HCEC 1CT (cell line): Measurements from ENCODE around the gene RASAL2.
"Not testable (repeated sequence)": the region's sequence is repeated elsewhere in the genome, so short reads cannot be mapped to it uniquely, and the experiment has no call there.

ENCODE experiments used
- DNase-seq: peaks from one replicate; pipeline ENCODE4 v3.0.0-alpha.2; 2017

The RASAL2 gene

DNA sequence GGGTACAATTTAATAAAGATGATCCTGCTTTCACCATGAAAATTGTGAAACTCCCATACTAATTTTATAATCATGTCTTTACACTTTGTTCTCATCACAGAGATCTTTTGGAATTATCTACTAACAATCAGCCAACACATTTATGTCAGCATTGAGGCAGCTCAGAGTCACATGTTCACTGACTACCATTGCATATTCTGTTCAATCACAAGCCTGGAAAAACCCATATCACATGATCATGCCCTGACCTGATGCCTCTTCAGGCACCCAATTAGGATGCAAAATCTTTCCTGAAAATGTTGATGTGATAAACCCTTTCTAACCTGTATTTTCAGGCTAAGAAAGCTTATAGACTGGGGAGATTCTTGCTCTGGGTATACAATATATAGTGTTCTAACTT is 21.6 kb upstream of the RASAL2 start:
- DNase-seq, result no peak

DNA sequence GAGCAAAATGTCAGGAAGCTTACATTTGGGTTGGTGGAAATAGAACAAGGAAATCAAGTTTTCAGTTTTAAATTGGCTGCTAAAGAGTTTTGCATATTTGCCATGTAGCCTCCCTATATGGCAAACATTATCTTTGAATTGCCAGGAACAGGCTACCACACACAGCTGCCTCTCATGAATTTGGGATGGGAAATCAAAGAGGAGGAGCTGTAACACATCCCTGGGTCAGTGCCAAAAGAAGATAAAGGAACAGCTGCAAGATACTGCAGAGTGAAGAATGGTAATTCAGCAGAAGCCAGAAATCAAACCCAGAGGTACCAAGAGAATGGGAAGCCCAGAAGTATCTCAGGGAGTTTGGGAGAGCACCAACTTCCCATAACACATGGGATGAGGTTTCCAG is 18.6 kb upstream of the RASAL2 start:
- DNase-seq, result no peak

DNA sequence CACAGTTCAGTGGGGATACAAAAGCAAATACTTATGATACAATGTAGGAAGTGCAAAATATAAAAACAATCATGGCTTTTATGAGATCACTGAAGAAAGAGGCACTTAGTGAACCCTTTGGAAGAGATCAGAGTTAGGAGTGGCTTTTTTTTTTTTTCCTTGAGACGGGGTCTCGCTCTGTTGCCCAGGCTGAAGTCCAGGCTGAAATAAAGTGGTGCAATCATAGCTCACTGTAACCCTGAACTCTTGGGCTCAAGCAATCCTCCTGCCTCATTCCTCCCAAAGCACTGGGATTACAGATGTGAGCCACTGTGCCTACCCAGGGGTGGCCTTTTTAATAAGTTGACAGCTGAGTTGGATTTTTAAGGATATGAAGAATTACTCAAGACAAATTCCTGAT is 17.3 kb upstream of the RASAL2 start:
- DNase-seq, result no peak

DNA sequence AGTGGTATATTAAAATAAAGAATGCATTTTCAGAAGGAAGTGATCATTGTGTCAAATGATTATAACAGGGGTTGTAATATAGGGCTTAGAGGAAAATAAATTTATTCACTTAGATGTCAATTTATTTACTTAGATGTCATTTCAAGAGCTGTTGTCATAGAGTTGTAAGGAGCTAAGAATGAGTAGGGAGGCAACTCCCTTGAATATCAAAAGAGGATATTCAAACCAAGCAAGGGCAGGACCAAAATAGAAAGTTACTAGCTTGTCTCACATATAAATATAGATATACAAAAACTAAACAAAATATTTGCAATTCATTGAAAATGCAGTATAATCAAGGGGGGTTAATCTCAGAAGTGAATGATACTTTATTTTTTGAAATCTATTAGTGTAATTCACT is 16.0 kb upstream of the RASAL2 start:
- no peak for DNase-seq

DNA sequence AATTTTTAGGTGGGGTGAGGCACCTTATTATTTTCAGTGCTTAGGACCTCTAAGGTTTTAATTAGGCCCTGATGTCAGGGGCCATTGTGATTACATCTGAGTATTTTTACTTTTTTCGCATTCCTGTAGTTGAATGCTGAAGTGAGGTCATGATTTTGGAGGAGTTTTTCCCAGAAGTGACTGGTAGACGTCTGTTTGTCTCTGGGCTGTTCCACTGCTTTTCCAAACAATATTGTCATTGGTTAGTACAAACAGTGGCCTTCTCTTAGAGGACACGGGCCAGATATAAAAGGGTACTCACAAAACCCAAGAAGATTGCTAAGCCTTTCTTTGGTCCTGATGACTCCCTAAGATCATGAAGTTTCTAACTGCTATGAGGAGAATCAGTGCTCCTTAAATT is 7.6 kb upstream of the RASAL2 start:
- no peak for DNase-seq

DNA sequence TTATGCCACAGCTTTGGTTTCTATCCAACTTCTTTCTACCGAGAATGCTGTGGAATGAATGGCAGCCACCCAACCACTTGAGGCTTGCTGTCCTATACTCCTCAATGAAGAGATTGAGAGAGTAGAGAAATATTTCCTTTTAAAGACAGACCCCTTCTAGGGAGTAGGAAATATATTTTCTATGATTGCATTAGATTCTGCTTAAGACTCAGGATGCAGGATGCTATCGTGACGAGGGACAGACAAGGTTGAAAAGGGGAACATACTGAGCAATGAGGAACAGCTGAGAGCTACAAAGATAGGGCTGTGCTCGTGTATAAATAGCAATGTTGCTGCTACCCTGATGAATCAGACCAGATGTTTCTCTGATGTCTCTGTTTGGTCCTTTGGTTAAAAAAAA is 7.1 kb upstream of the RASAL2 start:
- DNase-seq, result peak; percentile 57

DNA sequence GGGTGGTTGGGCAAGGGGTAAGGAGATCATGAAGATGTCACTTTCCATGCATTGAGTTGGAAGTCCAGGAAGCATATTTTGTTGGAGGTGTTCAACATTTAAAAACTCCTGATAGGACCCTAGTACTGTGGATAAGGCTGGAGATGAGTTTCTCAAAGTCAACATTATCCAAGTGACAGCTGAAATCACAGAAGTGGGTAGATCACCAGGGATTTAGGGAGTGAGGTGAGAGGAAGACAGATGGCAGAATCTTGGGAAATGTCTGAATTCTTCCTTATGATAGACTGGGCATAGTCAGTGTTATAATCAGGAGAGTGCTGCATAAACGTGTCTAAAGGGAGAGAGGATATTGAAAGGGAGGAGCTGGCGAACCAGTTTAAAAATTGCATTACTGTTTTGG is 5.3 kb upstream of the RASAL2 start:
- no peak for DNase-seq

DNA sequence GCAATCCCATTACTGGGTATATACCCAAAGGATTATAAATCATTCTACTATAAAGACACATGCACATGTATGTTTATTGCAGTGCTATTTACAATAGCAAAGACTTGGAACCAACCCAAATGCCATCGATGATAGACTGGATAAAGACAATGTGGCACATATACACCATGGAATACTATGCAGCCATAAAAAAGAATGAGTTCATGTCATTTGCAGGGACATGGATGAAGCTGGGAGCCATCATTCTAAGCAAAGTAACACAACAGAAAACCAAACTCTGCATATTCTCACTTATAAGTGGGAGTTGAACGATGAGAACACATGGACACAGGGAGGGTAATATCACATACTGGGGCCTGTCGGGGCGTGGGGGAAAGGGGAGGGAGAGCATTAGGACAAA is 2.5 kb upstream of the RASAL2 start:
- DNase-seq, result not testable (repeated sequence)

DNA sequence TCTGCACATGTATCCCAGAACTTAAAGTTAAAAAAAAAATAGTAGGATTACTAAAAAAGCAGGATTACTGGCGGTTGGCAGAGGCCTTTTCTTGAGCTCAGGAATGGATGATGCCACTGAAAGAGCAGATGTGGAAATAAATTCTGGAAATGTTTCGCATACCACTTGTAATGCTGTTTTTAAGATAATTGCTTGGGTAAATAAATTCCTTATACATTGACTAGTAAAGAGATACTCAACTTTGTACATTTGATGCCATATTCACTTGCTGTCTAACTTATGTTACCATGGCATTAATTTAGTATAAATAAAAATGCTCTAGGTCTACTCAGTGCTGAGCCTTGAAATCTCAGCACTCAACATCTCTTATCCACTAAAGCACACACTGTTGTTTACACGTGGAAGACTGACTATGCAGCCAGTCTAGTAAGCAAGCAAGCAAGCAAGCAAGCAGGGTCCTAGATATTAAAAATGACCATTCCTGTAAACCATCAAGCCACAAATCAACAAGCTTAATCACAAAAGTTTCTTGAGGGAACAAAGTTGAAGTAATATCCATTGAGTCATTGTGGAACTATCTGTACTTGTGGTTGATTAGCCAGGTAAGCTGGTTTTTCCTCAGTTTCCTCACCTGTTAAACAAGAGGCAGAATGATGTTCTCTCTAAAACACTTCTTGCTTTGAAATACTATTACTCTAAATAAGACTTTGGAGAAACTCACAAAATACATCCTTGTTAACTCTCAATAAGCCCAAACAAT is 1.7 kb upstream of the RASAL2 start:
- DNase-seq, result peak; percentile 54

DNA sequence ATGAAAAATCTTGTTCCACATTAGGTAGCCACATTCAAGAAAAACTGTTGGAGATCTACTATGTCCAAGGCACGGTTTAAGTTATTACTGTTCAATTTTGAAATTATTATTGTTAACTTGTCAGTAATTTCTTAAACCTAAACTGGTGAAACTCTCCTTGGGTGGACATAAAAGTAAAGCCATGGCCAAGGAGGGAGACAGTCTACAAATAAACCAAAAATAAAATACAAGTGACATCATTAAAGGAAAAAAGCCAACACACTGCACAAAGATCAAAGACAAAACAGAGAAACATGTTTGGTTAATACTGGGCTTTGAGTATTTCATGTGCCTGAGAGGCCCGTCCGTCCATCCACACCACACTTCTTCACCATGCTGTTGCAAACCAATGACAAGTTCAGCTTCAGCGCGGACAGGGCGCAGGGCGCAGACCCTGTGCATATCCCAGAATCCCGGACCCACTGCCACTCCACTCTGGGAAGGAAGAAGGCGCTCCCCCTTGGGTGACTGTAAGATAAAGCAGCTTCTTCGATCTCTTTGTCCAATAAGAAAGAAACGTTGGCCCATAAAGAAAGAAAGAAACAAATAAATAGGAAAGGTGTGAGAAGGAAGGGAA is 918 bp upstream of the RASAL2 start:
- DNase-seq, result no peak

DNA sequence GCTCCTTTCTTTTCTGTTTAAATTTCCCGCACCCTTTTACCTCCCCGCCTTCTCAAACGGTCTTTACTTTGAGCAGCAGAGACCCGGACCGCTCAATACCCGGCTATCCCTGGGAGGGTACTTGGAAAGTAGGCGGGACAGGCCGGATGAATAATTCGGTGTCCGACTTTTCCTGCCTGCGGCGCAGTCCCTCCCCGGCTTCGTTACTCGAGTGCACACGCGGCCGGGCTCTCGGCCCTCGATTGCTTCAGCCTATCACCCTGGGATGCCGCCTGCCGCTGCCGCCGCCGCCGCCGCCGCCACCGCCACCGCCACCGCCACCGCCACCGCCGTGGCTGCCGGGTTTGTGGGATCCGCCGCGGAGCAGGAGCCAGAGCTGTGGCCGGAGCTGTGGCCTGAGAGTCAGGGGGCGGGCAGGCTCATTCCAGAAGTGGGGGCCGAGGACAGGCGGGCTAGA is 382 bp upstream of the RASAL2 start:
- DNase-seq, result peak; percentile 97

DNA sequence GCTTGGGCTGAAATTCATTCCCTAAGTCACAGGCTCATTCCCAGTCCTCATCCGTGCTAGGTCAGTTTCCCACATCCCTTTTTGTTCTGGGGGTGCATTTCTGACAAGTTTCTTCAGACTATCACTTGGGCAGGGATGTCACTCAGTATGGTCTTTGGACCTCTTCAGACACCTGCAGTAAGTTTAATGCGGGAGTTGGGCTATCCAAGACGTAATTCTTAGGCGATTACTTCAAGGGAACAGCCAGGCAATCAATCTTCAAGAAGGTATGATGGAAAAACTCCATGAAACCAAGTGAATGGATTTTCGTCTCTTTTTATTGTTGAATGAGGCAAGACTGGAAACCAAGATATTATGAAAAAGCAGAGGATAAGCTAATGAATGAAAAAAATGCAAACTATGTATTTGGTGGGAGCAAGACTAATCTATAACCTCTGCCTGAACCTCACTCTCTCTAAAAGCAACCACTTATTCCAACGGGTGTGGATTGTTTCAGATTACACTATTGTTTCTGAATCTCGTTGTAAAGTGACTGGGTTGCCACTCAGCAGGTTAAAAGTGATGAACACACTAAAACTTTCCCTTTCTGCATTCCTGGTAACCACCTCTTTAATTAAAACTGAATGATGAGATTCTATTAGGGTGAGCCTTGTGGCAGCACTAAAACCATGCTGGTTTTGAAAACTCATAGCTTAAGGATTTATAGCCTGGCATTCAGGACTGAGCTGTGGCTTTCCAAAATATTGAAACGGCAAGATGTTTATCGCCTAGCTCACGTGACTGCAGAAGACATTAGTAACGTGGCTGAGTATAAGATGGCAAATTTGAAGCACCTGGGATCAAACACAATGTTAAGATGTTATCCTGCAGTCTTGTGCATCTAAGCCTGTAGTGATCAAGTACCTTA is 1.1 kb downstream of the RASAL2 start:
- DNase-seq, result peak; percentile 53

DNA sequence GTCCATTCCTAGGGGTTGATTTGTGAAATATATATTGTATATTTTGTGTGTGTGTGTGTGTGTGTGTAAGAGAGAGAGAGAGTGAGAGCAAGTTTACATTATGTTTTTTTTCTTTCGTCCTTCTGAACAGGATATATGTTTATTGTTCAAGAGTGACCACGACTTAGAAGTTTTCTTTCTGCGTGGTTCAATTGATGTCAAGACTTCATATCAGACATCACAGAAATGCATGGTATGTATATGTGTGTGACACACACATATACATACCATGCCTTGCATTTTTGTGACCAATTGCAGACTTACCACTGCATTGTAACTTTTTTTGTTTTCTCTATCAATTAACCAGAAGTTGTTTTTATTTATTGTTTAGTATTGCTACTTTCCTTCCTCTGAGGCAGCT is 2.5 kb downstream of the RASAL2 start:
- DNase-seq, result peak; percentile 15

DNA sequence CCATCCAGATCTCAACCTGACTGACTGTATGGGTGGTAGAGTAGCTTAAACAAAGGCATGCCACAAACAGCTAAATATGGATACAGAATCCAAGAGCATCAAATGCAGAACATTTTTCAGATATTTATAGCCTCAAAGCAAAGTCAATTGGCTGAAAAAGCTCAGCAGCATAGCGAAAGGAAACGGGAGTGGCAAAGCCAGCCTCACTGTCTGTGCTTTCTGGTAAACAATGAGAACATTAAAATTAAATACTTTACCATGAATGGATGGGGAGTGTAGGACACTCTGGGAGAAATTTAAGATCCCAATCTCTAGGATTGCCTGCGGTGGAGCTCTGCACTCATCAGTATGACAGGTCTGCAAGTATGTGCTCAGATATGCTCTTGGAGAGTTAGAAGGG is 4.4 kb downstream of the RASAL2 start:
- DNase-seq, result peak; percentile 51

DNA sequence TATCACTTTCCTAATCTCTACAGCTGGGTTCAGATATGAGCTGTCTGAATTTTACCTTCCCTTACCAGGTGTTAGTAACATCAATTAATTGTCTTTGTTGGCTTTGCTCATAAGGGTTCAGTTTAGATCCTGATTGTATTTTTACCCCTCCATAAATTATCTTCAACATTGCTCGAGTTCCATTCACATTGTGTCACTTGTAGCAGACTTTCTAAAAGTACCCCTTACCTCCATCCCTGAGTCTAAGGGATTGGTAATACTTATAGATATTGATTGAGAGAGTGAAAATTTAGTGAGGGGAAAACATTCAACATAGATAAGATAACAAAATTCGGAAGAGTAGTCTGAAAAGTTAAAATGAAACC is 7.3 kb downstream of the RASAL2 start:
- DNase-seq, result peak; percentile 38

DNA sequence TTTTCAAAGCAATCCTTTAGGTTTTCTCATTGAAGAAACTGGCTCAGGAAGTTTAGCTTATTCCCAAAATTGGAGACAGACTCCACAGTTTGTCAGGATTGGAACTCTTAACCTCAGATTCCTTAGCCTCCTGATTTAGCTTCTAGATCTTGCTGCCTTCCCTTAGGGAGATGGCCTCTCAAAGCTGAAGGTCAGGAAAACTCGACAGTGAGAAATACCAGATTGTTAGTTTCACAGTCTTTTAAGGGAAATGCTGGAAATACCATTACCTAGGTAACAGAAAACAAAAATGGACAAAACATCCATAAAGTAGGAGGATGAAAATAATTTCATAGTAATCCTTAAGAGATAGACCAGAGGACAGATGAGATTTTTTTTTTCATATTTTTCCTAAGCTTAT is 7.8 kb downstream of the RASAL2 start:
- DNase-seq, result peak; percentile 37

DNA sequence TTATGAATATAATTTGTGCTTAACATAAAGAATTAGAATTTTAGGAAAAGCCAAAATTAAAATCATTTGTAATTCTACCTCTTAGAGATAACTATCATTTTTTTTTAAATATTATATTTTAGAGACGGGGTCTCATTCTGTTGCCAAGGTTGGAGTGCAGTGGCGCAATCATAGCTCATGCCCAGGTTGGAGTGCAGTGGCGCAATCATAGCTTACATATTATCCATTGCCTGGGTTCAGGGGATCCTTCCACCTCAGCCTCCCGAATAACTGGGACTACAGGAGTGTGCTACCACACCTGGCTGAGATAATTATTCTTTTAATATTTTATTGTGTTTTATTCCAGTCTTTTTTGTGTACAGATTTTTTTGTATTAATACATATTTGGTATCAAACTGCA is 8.3 kb downstream of the RASAL2 start:
- DNase-seq, result no peak

DNA sequence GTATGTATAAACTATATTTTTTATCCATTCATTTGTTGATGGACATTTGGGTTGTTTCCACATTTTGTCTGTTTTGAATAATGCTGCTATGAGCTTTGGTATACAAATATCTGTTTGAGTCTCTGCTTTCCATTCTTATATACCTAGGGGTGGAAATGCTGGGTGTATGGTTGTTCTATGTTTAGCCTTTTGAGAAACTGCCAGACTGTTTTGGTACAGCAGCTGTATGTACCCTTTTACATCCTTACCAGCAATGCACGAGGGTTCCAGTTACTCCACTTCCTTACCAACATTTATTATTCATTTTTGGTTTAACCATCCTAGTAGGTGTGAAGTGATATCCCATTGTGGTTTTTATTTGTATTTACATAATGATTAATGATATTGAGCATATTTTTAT is 13.9 kb downstream of the RASAL2 start:
- no peak for DNase-seq

DNA sequence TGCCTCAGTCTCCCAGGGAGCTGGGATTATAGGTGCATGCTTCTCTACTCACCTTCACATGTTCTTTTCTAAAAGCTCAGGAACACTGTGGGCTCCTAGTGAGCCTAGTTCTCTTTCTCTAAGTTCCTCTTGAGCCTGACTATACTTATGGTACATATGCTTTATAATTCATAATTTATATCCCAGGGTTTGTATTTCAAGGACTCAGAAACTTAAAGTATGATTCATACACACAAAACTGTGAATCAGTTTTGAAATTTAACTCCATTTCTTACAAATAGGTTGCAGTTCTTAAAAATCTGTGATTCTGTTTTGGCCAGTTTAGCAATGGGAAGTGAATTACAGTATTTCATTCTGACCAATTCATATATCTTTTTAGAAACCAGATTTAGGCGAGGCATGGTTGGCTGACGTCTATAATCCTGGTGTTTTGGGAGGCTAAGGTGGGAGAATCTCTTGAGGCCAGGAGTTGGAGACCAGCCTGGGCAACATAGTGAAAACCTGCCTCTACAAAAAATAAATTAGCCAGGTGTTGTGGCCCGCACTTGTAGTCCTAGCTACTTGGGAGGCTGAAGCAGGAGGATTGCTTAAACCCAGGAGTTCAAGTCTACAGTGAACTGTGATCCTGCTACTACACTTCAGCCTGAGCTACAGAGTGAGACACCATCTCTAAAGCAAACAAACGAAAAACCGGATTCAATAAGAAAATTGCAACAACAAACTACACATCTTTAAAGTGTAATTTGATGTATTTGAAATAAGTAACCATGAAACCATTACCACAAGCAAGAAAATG is 15.6 kb downstream of the RASAL2 start:
- peak; percentile 70 for DNase-seq

DNA sequence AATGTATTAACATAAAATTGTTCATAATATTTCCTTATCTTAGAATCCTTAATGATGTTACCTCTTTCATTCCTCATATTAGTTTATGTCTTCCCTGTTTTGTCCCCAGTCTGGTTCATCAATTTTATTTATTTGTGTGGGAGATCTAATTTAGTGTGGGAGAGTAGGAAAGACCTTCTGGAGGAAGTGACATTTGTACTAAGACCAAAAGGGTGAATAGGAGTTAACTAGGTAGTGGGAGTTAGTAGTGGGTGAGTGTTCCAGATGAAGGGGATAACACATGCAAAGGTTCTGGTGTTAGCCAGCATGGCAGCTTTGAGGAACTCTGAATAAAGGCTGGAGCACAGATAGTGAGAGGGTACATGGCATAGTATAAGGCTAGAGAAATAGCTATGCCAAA is 21.4 kb downstream of the RASAL2 start:
- DNase-seq, result no peak

DNA sequence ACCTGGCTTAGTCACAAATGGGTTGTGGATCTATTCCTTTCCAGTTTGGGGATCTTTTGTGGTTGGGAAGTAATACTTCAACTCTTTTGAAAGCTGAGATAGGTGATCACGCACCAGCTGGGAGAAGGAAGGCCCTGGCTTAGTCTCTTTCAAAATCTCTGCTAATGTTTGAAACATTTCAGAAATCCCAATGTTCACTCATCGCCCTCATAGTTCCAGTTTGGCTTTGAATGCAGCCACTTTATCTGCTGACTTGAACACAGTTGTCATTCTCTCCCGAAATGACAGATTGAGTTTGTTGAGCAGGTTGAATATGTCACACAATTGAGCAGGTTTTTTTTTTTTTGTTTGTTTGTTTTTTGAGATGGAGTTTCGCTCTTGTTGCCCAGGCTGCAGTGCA is 24.6 kb downstream of the RASAL2 start:
- DNase-seq, result no peak

DNA sequence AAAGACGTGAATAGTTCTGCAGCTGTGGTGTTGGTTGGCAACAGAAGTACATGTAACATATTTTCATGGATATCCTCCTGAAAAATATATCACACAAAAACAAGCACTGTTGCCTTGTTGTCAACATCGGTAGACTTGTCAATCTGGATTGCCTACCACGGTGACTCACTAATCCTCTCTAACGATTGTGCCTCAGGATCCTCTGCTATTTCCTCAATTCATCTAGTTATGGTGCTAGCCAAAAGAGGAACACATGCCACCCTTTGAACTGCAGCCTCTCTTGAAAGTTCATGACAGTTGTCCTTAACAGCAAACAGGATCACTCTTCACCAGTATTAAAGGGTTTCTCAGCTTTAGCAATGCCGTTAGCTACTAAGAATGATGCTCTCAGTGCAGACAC is 25.7 kb downstream of the RASAL2 start:
- DNase-seq, result no peak

DNA sequence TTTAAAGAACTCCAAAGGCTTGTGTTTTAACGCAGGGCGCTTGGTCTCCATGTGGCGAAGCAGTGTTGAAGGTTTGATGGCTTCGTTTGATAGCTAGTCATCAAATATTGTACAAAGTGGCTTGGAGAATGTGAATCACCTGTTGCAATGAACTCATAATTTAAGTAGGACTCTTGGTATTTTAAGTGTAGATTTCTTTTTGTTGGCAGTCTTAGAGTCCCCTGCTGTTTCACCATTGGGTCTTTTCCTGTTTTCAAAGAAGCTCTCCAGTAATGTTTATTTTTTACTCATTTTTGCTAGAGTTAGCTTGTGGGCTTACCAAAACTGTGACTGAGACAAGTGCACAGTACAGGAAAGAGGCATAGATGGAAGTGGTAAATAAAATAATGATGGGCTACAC is 26.2 kb downstream of the RASAL2 start:
- no peak for DNase-seq
